ENCODE results near the gene MEX3A. TPM values are rescaled to one million over a fixed set of nuclear protein-coding genes. Genes with fewer than 3 reads are reported as not detected.

The MEX3A gene
- total and polyA plus RNA-seq, 10 of the 15 experiments (the other 5 are each of a cell fraction or from before 2014, with no cell fraction given) = 0.11 to 5.1 (median 1.7) TPM

DNA sequence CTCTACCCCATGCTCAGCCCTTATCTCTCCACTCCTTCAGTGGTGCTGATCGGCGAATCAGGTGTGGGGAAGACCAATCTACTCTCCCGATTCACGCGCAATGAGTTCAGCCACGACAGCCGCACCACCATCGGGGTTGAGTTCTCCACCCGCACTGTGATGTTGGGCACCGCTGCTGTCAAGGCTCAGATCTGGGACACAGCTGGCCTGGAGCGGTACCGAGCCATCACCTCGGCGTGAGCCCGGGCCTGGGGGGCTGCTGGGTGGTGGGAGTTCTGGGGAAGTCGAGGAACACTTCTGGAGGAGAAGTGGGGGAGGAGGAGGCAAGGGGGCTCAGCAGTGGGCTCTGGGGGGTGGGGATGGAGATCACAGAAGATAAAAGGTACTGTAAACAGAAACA is 16.4 kb downstream of the MEX3A start:
- no peak for TF ChIP-seq EED (IDR thresholded peaks at IDR 0.05; ENCODE audit: low read depth)
- TF ChIP-seq, protein P1, sequence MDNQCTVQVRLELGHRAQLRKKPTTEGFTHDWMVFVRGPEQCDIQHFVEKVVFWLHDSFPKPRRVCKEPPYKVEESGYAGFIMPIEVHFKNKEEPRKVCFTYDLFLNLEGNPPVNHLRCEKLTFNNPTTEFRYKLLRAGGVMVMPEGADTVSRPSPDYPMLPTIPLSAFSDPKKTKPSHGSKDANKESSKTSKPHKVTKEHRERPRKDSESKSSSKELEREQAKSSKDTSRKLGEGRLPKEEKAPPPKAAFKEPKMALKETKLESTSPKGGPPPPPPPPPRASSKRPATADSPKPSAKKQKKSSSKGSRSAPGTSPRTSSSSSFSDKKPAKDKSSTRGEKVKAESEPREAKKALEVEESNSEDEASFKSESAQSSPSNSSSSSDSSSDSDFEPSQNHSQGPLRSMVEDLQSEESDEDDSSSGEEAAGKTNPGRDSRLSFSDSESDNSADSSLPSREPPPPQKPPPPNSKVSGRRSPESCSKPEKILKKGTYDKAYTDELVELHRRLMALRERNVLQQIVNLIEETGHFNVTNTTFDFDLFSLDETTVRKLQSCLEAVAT (IDR thresholded peaks at IDR 0.05) = peak; percentile 35; the same call in 1 of the 2 replicates
- TF ChIP-seq, protein P2, sequence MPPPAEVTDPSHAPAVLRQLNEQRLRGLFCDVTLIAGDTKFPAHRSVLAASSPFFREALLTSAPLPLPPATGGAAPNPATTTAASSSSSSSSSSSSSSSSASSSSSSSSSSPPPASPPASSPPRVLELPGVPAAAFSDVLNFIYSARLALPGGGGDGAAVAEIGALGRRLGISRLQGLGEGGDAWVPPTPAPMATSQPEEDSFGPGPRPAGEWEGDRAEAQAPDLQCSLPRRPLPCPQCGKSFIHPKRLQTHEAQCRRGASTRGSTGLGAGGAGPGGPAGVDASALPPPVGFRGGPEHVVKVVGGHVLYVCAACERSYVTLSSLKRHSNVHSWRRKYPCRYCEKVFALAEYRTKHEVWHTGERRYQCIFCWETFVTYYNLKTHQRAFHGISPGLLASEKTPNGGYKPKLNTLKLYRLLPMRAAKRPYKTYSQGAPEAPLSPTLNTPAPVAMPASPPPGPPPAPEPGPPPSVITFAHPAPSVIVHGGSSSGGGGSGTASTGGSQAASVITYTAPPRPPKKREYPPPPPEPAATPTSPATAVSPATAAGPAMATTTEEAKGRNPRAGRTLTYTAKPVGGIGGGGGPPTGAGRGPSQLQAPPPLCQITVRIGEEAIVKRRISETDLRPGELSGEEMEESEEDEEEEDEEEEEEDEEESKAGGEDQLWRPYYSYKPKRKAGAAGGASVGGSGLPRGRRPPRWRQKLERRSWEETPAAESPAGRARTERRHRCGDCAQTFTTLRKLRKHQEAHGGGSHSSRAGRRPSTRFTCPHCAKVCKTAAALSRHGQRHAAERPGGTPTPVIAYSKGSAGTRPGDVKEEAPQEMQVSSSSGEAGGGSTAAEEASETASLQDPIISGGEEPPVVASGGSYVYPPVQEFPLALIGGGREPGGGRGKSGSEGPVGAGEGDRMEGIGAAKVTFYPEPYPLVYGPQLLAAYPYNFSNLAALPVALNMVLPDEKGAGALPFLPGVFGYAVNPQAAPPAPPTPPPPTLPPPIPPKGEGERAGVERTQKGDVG (CRISPR knock-in tag; IDR thresholded peaks at IDR 0.05) = no peak
- Histone ChIP-seq H2AFZ (ENCODE audit: control insufficient read depth, low read depth, low read length) (no peak overlapping the region), H3K79me2 (ENCODE audit: control insufficient read depth, insufficient read depth, low read length) (no peaks in the 10 kb centered on the region), H3K9ac (ENCODE audit: control insufficient read depth, insufficient read depth, low read length) (no peak overlapping the region), H3K4me1 (ENCODE audit: control insufficient read depth, insufficient read depth, low read length) (no peaks in the 10 kb centered on the region), H4K20me1 (ENCODE audit: control insufficient read depth, insufficient read depth) (no peaks in the 10 kb centered on the region), H3K4me2 (ENCODE audit: control insufficient read depth, insufficient read depth) (no peak overlapping the region), H3K27ac (ENCODE audit: control insufficient read depth, insufficient read depth) (no peak overlapping the region), H3K9me3 (replicated peaks; ENCODE audit: control insufficient read depth, insufficient read depth, low read length) (no peaks in the 10 kb centered on the region), H3K27me3 (replicated peaks in 1 of 2; ENCODE audit: control insufficient read depth in 2 of 2, insufficient read depth in 2 of 2, low read length in 1 of 2) (no peaks in the 10 kb centered on the region), H3K36me3 (ENCODE audit: control insufficient read depth in 2 of 2, insufficient read depth in 2 of 2, low read length in 1 of 2) (no peaks in the 10 kb centered on the region), H3K4me3 (no peak overlapping the region)
- ChIA-PET POLR2A (interaction anchor here (0.6 to 2.2 kb wide), 6 partner anchors 14 to 197 kb away, joined by 3 to 8 read pairs (median 4); partner anchors contain the start of gene KHDC4), SMC1A (ENCODE audit: uncharacterized antibody, unreplicated experiment) (interaction anchor here (0.7 to 5.4 kb wide), 25 partner anchors 9 to 254 kb away, joined by 3 to 69 read pairs (median 4); partner anchors contain the start of genes KHDC4, RXFP4, SSR2 and SYT11), RAD21 (ENCODE audit: unreplicated experiment) (interaction anchor here (0.9 to 5.1 kb wide), 23 partner anchors 10 to 815 kb away, joined by 3 to 68 read pairs (median 5); partner anchors contain the start of genes ARHGEF2 and KHDC4), CTCF (interaction anchor here (0.7 to 6.4 kb wide), 52 partner anchors 9 to 771 kb away, joined by 3 to 102 read pairs (median 5); partner anchors contain the start of genes ARHGEF2, GON4L, KHDC4 and LAMTOR2)
- no TSS peak for BruUV-seq (replicated peaks)
- no peak for ATAC-seq
- no peak for FAIRE-seq
- no peak for DNase-seq (ENCODE audit: low read depth, low spot score)
- intact Hi-C loops (cut with micrococcal nuclease; ENCODE audit: unreplicated experiment) (loop anchor here (1.0 to 2.0 kb wide), 2 partner anchors 77 to 127 kb away; no protein-coding TSS in a partner anchor), in situ Hi-C loops (cut with MboI) (loop anchor here (5.0 kb wide), 1 partner anchor 134 kb away; the partner anchor contains the start of gene KHDC4)
- 87% methylated on average over 15 of the region's 16 CpGs for WGBS (ENCODE audit: insufficient coverage, insufficient replicate concordance, low lambda C conversion rate, missing lambda C conversion rate)

Data from GM12878 (cell line).